BLaER1 (cell line): ENCODE results near the gene TADA2A.
"Not testable (repeated sequence)": the region's sequence is repeated elsewhere in the genome, so short reads cannot be mapped to it uniquely, and the experiment has no call there.

Experiments
- H3K27ac ChIP-seq: shearing (Covaris generic); formaldehyde crosslinking; 2 replicates; pipeline ENCODE4 v1.8.1; 2022
- H3K27me3 ChIP-seq: shearing (Covaris generic); formaldehyde crosslinking; 2 replicates; pipeline ENCODE4 v1.8.1; 2022
- H3K36me3 ChIP-seq: shearing (Covaris generic); formaldehyde crosslinking; 2 replicates; pipeline ENCODE4 v1.8.1; 2022
- H3K4me1 ChIP-seq: shearing (Covaris generic); formaldehyde crosslinking; 2 replicates; pipeline ENCODE4 v1.8.1; 2022
- H3K4me2 ChIP-seq: shearing (Covaris generic); formaldehyde crosslinking; 2 replicates; pipeline ENCODE4 v1.8.1; 2022
- H3K4me3 ChIP-seq: shearing (Covaris generic); formaldehyde crosslinking; 2 replicates; pipeline ENCODE4 v1.8.1; 2022
- H3K9ac ChIP-seq: shearing (Covaris generic); formaldehyde crosslinking; 2 replicates; pipeline ENCODE4 v1.8.1; 2022
- H3K9me3 ChIP-seq: shearing (Covaris generic); formaldehyde crosslinking; 2 replicates; pipeline ENCODE4 v1.8.1; 2022
- H4K20me1 ChIP-seq: shearing (Covaris generic); formaldehyde crosslinking; 2 replicates; pipeline ENCODE4 v1.8.1; 2022
- Cebpa-rat ChIP-seq: shearing (Covaris generic); IDR thresholded peaks from 2 replicates; pipeline ENCODE4 v1.8.1; 2022

TADA2A gene

DNA sequence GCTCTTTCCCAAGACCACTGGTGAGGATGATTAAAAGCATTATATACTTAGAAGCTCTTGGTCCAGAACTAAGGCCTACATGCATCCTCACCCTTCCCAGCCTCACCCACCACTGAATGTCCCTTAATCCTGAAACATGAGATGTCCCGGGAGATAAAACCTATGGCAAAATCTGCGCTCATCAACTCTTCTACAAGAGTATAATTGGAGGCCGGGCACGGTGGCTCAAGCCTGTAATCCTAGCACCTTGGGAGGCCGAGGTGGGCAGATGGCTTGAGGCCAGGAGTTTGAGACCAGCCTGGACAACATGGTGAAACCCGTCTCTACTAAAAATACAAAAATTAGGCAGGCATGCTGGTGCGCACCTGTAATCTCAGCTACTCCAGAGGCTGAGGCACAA lies 13.3 kb upstream of the TADA2A start:
- Histone ChIP-seq H3K27ac (no peak overlapping the region), H3K4me3 (no peak overlapping the region), H3K9me3 (no peaks in the 10 kb centered on the region), H3K27me3 (no peaks in the 10 kb centered on the region), H3K9ac (no peak overlapping the region), H3K4me1 (no peaks in the 10 kb centered on the region), H3K36me3 (0 out of 2 replicates have a peak, but pooled peaks cover 10% of the 10 kb centered on the region), H3K4me2 (no peak overlapping the region), H4K20me1 (no peaks in the 10 kb centered on the region)
- TF ChIP-seq Cebpa-rat: no peak

DNA sequence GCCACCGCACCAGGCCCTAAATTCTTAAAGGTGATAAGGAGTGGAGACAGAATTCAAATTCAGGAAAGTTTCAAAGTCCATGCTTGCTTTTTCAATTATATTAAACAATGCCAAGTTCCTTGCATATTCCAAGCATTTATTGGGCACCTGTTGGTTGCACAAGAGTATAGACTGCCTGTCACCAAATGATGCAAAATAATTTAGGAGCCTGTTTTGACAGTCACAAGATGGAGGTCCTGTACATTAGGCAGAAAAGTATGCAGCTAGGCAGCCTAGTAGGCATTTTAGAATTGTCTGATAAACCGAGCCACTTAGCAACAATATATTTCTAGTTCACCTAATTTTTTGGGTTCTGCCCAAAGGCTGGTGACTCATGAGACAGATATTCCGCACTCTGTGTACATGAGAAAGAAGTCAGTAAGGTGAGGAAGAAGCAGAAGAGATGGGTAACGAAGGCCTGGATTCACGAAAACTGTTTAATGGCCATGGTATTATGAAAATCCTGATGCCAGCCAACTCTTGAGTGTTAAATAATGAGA lies 7.4 kb upstream of the TADA2A start:
- Histone ChIP-seq H3K4me2 (no peak overlapping the region), H3K4me1 (peaks cover 1% of the 10 kb centered on the region; the same call in 1 of the 2 replicates), H3K27me3 (no peaks in the 10 kb centered on the region), H3K27ac (no peak overlapping the region), H4K20me1 (no peaks in the 10 kb centered on the region), H3K36me3 (no peaks in the 10 kb centered on the region; the same call in 1 of the 2 replicates), H3K4me3 (no peak overlapping the region), H3K9ac (no peak overlapping the region), H3K9me3 (no peaks in the 10 kb centered on the region)
- TF ChIP-seq Cebpa-rat: no peak

DNA sequence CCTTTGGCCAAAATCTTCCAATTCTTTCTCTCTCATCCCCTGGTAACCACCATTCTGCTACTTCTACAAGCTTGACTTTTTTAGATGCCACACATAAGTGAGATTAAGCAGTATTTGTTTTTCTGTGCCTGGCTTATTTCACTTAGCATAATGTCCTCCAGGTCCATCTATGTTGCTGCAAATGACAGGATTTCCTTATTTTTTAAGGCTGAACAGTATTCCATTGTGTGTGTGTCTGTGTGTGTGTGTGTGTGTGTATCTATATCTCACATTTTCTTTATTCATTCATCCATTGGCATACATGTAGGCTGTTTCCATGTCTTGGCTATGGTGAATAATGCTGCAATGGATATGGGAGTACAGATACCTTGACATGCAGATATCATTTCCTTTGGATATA lies 6.2 kb upstream of the TADA2A start:
- no peak overlapping the region for H3K27ac ChIP-seq
- H3K36me3 ChIP-seq: no peaks in the 10 kb centered on the region; the same call in 1 of the 2 replicates
- H3K4me1 ChIP-seq: peaks cover 13% of the 10 kb centered on the region
- H3K9me3 ChIP-seq: no peaks in the 10 kb centered on the region
- H3K27me3 ChIP-seq: no peaks in the 10 kb centered on the region
- H3K4me3 ChIP-seq: no peak overlapping the region
- TF ChIP-seq Cebpa-rat: no peak
- H3K9ac ChIP-seq: no peak overlapping the region
- H4K20me1 ChIP-seq: no peaks in the 10 kb centered on the region
- H3K4me2 ChIP-seq: no peak overlapping the region

GRCh38 chr17:37405522-37405921 lies 1.2 kb upstream of the TADA2A start:
- H3K36me3 ChIP-seq, H3K27me3 ChIP-seq, H4K20me1 ChIP-seq, H3K9me3 ChIP-seq: not testable (repeated sequence)
- Histone ChIP-seq H3K9ac (peak overlapping the region; percentile 91), H3K4me3 (peak overlapping the region; percentile 78), H3K4me2 (peak overlapping the region; percentile 76), H3K27ac (0 out of 2 replicates have a peak overlapping the region, but pooled peaks have one; percentile 89), H3K4me1 (peaks cover 32% of the 10 kb centered on the region)

DNA sequence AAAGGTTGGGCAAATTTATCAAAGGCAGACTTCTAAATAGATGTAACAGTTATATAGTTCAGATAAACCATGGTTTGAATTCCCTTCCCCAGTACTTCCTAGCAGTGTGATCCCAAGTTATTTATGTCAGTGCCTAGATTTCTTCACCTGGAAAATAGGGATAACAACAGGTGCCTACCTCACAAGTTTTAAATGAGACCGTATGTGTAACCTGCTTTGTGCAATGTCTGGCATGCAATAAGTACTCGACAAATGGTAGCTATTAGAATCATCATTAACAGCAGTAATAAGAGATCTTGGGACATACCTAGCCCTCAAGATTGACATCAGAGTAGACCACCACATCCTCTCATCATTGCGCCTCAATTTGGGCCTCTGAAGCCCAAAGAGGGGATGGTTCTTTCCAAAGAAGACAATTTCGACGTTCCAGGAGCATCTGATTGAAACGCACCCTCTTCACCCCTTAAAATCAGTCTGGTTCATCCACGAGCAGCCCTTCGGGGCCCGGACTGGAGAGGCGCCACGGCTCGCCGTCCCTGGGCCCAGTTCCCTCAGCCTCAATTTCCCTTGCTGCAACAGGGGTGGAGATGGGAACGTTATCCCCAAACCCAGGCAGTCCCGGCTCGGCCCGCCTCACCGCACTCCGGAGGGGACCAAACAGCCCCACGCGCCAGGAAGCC lies 591 bp upstream of the TADA2A start:
- H3K4me3 ChIP-seq: peak overlapping the region; percentile 78
- peaks cover 15% of the 10 kb centered on the region for H3K36me3 ChIP-seq
- no peaks in the 10 kb centered on the region for H4K20me1 ChIP-seq
- peak overlapping the region; percentile 76 for H3K4me2 ChIP-seq
- H3K27ac ChIP-seq: peak overlapping the region; percentile 89
- H3K9me3 ChIP-seq: no peaks in the 10 kb centered on the region
- peak overlapping the region; percentile 91 for H3K9ac ChIP-seq
- H3K27me3 ChIP-seq: no peaks in the 10 kb centered on the region
- TF ChIP-seq Cebpa-rat: no peak
- peaks cover 32% of the 10 kb centered on the region for H3K4me1 ChIP-seq

DNA sequence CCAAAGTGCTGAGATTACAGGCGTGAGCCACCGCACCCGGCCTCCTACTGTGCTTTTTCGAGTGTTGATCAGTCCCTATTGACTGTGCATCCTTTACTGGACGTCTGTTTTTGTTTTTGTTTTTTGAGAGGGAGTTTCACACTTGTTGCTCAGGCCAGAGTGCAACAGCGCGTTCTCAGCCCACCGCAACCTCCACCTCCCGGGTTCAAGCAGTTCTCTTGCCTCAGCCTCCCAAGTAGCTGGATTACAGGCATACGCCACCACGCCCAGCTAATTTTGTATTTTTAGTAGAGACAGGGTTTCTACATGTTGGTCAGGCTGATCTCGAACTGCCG lies 1.4 kb downstream of the TADA2A start:
- not testable (repeated sequence) for H3K27ac ChIP-seq

GRCh38 chr17:37410357-37410756 lies 3.7 kb downstream of the TADA2A start:
- H3K27ac ChIP-seq: no peak overlapping the region
- no peak for TF ChIP-seq Cebpa-rat
- H3K9ac ChIP-seq: no peak overlapping the region
- no peaks in the 10 kb centered on the region for H3K9me3 ChIP-seq
- H3K27me3 ChIP-seq: no peaks in the 10 kb centered on the region
- H3K4me2 ChIP-seq: no peak overlapping the region
- H3K36me3 ChIP-seq: peaks cover 56% of the 10 kb centered on the region
- H3K4me1 ChIP-seq: peaks cover 20% of the 10 kb centered on the region
- 0 out of 2 replicates have a peak, but pooled peaks cover 10% of the 10 kb centered on the region for H4K20me1 ChIP-seq
- H3K4me3 ChIP-seq: no peak overlapping the region

More for the DNA sequence above, 1.4 kb downstream of the TADA2A start:
- Histone ChIP-seq H3K4me2 (peak overlapping the region; percentile 77), H3K4me1 (peaks cover 32% of the 10 kb centered on the region), H3K36me3 (peaks cover 35% of the 10 kb centered on the region), H3K4me3 (peak overlapping the region; percentile 78; the same call in 1 of the 2 replicates), H3K9ac (peak overlapping the region; percentile 91)
- H3K9me3 ChIP-seq, H4K20me1 ChIP-seq, H3K27me3 ChIP-seq: not testable (repeated sequence)

- H3K27ac ChIP-seq: no peak overlapping the region
- H3K9ac ChIP-seq: no peak overlapping the region
- no peaks in the 10 kb centered on the region for H3K4me1 ChIP-seq
- H3K9me3 ChIP-seq: no peaks in the 10 kb centered on the region
- 0 out of 2 replicates have a peak, but pooled peaks cover 10% of the 10 kb centered on the region for H4K20me1 ChIP-seq
- H3K4me3 ChIP-seq: no peak overlapping the region
- H3K36me3 ChIP-seq: peaks cover 92% of the 10 kb centered on the region
- TF ChIP-seq Cebpa-rat: no peak
- no peaks in the 10 kb centered on the region for H3K27me3 ChIP-seq
- no peak overlapping the region for H3K4me2 ChIP-seq
Observed at GRCh38 chr17:37413875-37414519, 7.3 kb downstream of the TADA2A start.

DNA sequence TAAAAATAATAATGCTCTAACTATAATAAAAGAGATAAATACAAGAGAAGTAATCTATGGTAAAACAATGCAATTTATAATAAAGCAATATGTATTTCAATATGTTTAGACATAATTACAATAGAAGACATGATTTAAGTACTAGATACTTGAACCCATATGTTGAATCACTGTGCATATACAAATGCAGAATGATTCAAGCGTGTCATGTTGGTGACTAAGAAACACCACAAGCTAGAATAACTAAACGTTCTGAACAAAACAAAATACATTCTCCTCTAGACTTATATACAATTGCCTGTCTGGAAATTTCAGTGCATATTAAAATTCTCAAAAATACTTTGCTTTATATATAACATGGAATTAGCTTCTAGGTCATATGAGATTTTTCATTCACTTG lies 11.2 kb downstream of the TADA2A start:
- Histone ChIP-seq H3K36me3 (peaks cover 98% of the 10 kb centered on the region), H3K9ac (no peak overlapping the region), H3K4me1 (no peaks in the 10 kb centered on the region), H3K4me3 (no peak overlapping the region), H3K27ac (no peak overlapping the region), H3K27me3 (no peaks in the 10 kb centered on the region), H3K4me2 (no peak overlapping the region), H3K9me3 (no peaks in the 10 kb centered on the region), H4K20me1 (peaks cover 18% of the 10 kb centered on the region; the same call in 1 of the 2 replicates)
- TF ChIP-seq Cebpa-rat: no peak

GRCh38 chr17:37422971-37423625 lies 16.4 kb downstream of the TADA2A start:
- H3K9ac ChIP-seq: no peak overlapping the region
- no peak for TF ChIP-seq Cebpa-rat
- no peaks in the 10 kb centered on the region for H3K4me1 ChIP-seq
- no peak overlapping the region for H3K4me2 ChIP-seq
- H4K20me1 ChIP-seq: peaks cover 8% of the 10 kb centered on the region
- no peak overlapping the region for H3K4me3 ChIP-seq
- H3K27ac ChIP-seq: no peak overlapping the region
- H3K27me3 ChIP-seq: no peaks in the 10 kb centered on the region
- H3K36me3 ChIP-seq: peaks cover 99% of the 10 kb centered on the region
- no peaks in the 10 kb centered on the region for H3K9me3 ChIP-seq
